Measurements from ENCODE around the gene AGPAT2.

Gene AGPAT2

GRCh38 chr9:136681945-136682699, 5.1 kb downstream of the AGPAT2 start:
- TF ChIP-seq GATA2 (IDR thresholded peaks at IDR 0.05; ENCODE audit: low read depth, low read length) (no peak), GATA3 (IDR thresholded peaks at IDR 0.05; ENCODE audit: low read depth, low read length) (no peak)

- no peak for TF ChIP-seq GATA3 (IDR thresholded peaks at IDR 0.05; ENCODE audit: low read depth, low read length)
- TF ChIP-seq GATA2 (IDR thresholded peaks at IDR 0.05; ENCODE audit: low read depth, low read length) = no peak
These were observed 6.2 kb downstream of the AGPAT2 start for GRCh38 chr9:136681029-136681428.

- peak; percentile 72 for TF ChIP-seq GATA2 (IDR thresholded peaks at IDR 0.05; ENCODE audit: low read depth, low read length)
- no peak for TF ChIP-seq GATA3 (IDR thresholded peaks at IDR 0.05; ENCODE audit: low read depth, low read length)
These were observed 7.8 kb downstream of the AGPAT2 start for GRCh38 chr9:136679431-136679941.

GRCh38 chr9:136678624-136679023, 8.6 kb downstream of the AGPAT2 start:
- no peak for TF ChIP-seq GATA2 (IDR thresholded peaks at IDR 0.05; ENCODE audit: low read depth, low read length)
- TF ChIP-seq GATA3 (IDR thresholded peaks at IDR 0.05; ENCODE audit: low read depth, low read length) = no peak

- no peak for TF ChIP-seq GATA2 (IDR thresholded peaks at IDR 0.05; ENCODE audit: low read depth, low read length)
- TF ChIP-seq GATA3 (IDR thresholded peaks at IDR 0.05; ENCODE audit: low read depth, low read length) = no peak
These were observed 9.2 kb downstream of the AGPAT2 start for GRCh38 chr9:136678034-136678433.

GRCh38 chr9:136676920-136677686, 10.2 kb downstream of the AGPAT2 start:
- TF ChIP-seq GATA2 (IDR thresholded peaks at IDR 0.05; ENCODE audit: low read depth, low read length) (no peak), GATA3 (IDR thresholded peaks at IDR 0.05; ENCODE audit: low read depth, low read length) (no peak)

GRCh38 chr9:136676297-136676794, 10.9 kb downstream of the AGPAT2 start:
- TF ChIP-seq GATA2 (IDR thresholded peaks at IDR 0.05; ENCODE audit: low read depth, low read length) (no peak), GATA3 (IDR thresholded peaks at IDR 0.05; ENCODE audit: low read depth, low read length) (no peak)

GRCh38 chr9:136675477-136676296, 11.6 kb downstream of the AGPAT2 start:
- TF ChIP-seq GATA2 (IDR thresholded peaks at IDR 0.05; ENCODE audit: low read depth, low read length) = no peak
- no peak for TF ChIP-seq GATA3 (IDR thresholded peaks at IDR 0.05; ENCODE audit: low read depth, low read length)

- no peak for TF ChIP-seq GATA3 (IDR thresholded peaks at IDR 0.05; ENCODE audit: low read depth, low read length)
- no peak for TF ChIP-seq GATA2 (IDR thresholded peaks at IDR 0.05; ENCODE audit: low read depth, low read length)
These were observed 12.4 kb downstream of the AGPAT2 start for GRCh38 chr9:136674786-136675349.

- TF ChIP-seq GATA2 (IDR thresholded peaks at IDR 0.05; ENCODE audit: low read depth, low read length) (no peak), GATA3 (IDR thresholded peaks at IDR 0.05; ENCODE audit: low read depth, low read length) (no peak)
These were observed 13.1 kb downstream of the AGPAT2 start for GRCh38 chr9:136673975-136674785.

GRCh38 chr9:136673088-136673974, 13.9 kb downstream of the AGPAT2 start:
- TF ChIP-seq GATA2 (IDR thresholded peaks at IDR 0.05; ENCODE audit: low read depth, low read length) (no peak), GATA3 (IDR thresholded peaks at IDR 0.05; ENCODE audit: low read depth, low read length) (no peak)

Measured in SH-SY5Y (cell line).